Measurements from ENCODE around the gene PAX8. TPM values are rescaled to one million over a fixed set of nuclear protein-coding genes. Genes with fewer than 3 reads are reported as not detected.

The PAX8 gene
- total RNA-seq, 1 donor from 2014 or later, result 0.71 TPM

DNA sequence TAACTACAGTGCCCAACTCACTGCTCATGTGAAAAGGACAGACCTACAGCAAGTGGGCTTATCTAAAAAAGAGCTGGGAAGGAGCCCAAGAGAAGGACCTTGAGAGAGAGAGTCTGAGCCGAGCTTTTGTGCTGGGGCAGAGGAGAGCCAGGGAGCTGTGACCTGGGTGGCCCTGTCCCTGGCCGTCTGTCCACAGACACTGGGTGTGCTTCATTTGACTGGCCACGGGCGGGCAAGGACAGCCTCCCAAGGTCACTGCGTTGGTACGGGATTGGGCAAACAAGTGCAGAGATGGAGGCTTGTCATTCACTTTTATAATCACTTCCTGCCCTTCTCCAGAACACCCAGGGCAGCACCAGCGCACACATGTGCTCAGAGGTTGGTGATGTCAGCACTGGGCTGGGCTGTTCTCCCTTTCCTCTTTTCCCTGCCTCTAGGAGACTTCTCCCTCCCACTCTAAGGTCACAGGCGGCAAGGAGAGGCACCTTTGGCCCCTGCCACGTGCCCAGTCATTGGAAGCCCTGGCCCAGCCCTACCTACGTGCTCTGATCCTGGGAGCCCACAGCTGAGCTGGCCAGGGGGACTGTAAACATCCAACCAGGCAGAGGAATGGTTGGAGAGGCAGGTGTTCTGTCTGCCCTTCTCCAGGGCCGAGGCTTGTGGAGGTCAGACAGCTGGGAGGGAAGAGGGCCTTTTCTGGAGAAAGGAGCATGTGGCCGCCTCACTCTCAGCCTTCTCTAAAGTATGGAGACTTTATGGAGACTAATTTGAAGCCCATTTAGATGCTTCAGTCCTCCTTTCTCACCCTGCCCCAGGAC lies 111.4 kb downstream of the PAX8 start:
- DNase-seq (no peak), ATAC-seq (ENCODE audit: low read depth) (no peak)
- H3K9me3 Mint-ChIP-seq, result peaks cover 4% of the 10 kb centered on the region
- H3K4me1 Mint-ChIP-seq, result peaks cover 42% of the 10 kb centered on the region
- no peaks in the 10 kb centered on the region for H3K27me3 Mint-ChIP-seq
- no peak overlapping the region for H3K4me3 Mint-ChIP-seq
- ChIA-PET POLR2A (interaction anchor here (1.1 kb wide), 1 partner anchor 11 kb away, joined by 3 read pairs; no protein-coding TSS in a partner anchor), CTCF (no interaction called here)
- peaks cover 3% of the 10 kb centered on the region for H3K36me3 Mint-ChIP-seq (ENCODE audit: low read depth)
- peak overlapping the region; percentile 59 for H3K27ac Mint-ChIP-seq
- intact Hi-C loops (cut with micrococcal nuclease), result no loop called here
- TF ChIP-seq, protein P1, sequence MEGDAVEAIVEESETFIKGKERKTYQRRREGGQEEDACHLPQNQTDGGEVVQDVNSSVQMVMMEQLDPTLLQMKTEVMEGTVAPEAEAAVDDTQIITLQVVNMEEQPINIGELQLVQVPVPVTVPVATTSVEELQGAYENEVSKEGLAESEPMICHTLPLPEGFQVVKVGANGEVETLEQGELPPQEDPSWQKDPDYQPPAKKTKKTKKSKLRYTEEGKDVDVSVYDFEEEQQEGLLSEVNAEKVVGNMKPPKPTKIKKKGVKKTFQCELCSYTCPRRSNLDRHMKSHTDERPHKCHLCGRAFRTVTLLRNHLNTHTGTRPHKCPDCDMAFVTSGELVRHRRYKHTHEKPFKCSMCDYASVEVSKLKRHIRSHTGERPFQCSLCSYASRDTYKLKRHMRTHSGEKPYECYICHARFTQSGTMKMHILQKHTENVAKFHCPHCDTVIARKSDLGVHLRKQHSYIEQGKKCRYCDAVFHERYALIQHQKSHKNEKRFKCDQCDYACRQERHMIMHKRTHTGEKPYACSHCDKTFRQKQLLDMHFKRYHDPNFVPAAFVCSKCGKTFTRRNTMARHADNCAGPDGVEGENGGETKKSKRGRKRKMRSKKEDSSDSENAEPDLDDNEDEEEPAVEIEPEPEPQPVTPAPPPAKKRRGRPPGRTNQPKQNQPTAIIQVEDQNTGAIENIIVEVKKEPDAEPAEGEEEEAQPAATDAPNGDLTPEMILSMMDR (IDR thresholded peaks at IDR 0.05), result no peak

DNA sequence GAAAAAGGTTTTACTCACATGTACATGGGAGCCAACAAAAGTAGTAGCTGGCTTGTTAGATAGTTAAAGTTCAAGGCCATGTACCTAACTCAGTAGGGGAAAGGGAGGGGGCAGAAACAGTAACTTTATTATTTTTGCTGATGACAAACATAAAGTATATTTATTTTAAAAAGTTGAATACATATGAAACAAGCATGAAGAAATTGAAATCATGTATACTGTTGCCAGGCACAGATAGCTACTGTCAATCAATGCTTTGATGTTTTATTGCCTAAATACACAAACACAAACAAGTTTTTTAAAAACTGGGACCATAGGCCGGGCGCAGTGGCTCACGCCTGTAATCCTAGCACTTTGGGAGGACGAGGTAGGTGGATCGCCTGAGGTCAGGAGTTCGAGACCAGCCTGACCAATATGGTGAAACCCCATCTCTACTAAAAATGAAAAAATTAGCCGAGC lies 112.5 kb downstream of the PAX8 start:
- H3K4me3 Mint-ChIP-seq, result no peak overlapping the region
- intact Hi-C loops (cut with micrococcal nuclease), result no loop called here

More for the DNA sequence above, 112.5 kb downstream of the PAX8 start:
- H3K27ac Mint-ChIP-seq, result no peak overlapping the region
- peaks cover 2% of the 10 kb centered on the region for H3K36me3 Mint-ChIP-seq (ENCODE audit: low read depth)
- peaks cover 31% of the 10 kb centered on the region for H3K4me1 Mint-ChIP-seq
- no peaks in the 10 kb centered on the region for H3K27me3 Mint-ChIP-seq
- peaks cover 2% of the 10 kb centered on the region for H3K9me3 Mint-ChIP-seq
- CTCF ChIA-PET, result interaction anchor here (0.7 kb wide), 1 partner anchor 8 kb away, joined by 3 read pairs; no protein-coding TSS in a partner anchor
- POLR2A ChIA-PET, result no interaction called here
- DNase-seq (no peak), ATAC-seq (ENCODE audit: low read depth) (no peak)
- TF ChIP-seq, protein P1 (IDR thresholded peaks at IDR 0.05), result no peak

Other genes with a start within 250 kb of the PAX8 start
- gene IL36B, start 226.1 kb downstream of the PAX8 start, total RNA-seq, result not detected in 2 replicates
- gene IL36RN, start 219.7 kb downstream of the PAX8 start, total RNA-seq, result not detected in 2 replicates
- gene IL1F10, start 211.0 kb downstream of the PAX8 start, total RNA-seq, result not detected in 2 replicates
- gene IL1RN, start 151.3 kb downstream of the PAX8 start, total RNA-seq, result 0.32 TPM in 1 of 2 replicates, not detected in the other
- 161 and 182 TPM in 2 replicates for gene PSD4, start 105.0 kb downstream of the PAX8 start, total RNA-seq
- gene ZNG1B, start 158.8 kb upstream of the PAX8 start, total RNA-seq, result 48.5 and 53.2 TPM in 2 replicates
- 0.17 and 0.35 TPM in 2 replicates for gene FOXD4L1, start 219.7 kb upstream of the PAX8 start, total RNA-seq

All from activated B cell treated with CpG ODN at 0.5 μM for 24 hours (primary cell).